Natural killer cell treated with Interleukin-12 subunit alpha and Interleukin-12 subunit beta and Interleukin-15 and Interleukin-18, amount 100 ng/mL, for 72 hours (primary cell): Measurements from ENCODE around the gene LCNL1. TPM values are rescaled to one million over a fixed set of nuclear protein-coding genes. Genes with fewer than 3 reads are reported as not detected.
A peak's percentile ranks its signal among the peaks of the same experiment; 100 is the strongest.

Experiments used
- ATAC-seq, 2 donors: fragments of 150-1000 bp; cut with Tn5 transposase in 1 of 2; sonication (Bioruptor Pico), chemical (Tn5 transposase) in 1 of 2; 2 replicates each; pipeline ENCODE4 v1.10.0; 2021
- DNase-seq: peaks from one replicate; pipeline ENCODE4 v3.0.0; 2022; ENCODE audit warnings: low spot score
- H3K27ac Mint-ChIP-seq, 2 donors: 1 replicate in 1 of 2; 2 replicates in 1 of 2; pipeline ENCODE4 v1.8.0; 2022; ENCODE audit warnings: mixed read lengths in 2 of 2, mild to moderate bottlenecking in 1 of 2, moderate library complexity in 1 of 2
- H3K27me3 Mint-ChIP-seq, 2 donors: 1 replicate in 1 of 2; 2 replicates in 1 of 2; pipeline ENCODE4 v1.8.0; 2022; ENCODE audit warnings: mixed read lengths in 2 of 2
- H3K36me3 Mint-ChIP-seq: one replicate; pipeline ENCODE4 v1.8.0; 2022; ENCODE audit warnings: mixed read lengths
- H3K4me1 Mint-ChIP-seq, 2 donors: 1 replicate in 1 of 2; 2 replicates in 1 of 2; pipeline ENCODE4 v1.8.0; 2022; ENCODE audit warnings: low read depth in 2 of 2, mixed read lengths in 2 of 2, mild to moderate bottlenecking in 1 of 2
- H3K4me3 Mint-ChIP-seq: one replicate; pipeline ENCODE4 v1.8.0; 2022; ENCODE audit warnings: mixed read lengths
- H3K9me3 Mint-ChIP-seq: 2 replicates; pipeline ENCODE4 v1.8.0; 2022; ENCODE audit warnings: mixed read lengths
- total RNA-seq, 2 donors: library from RNA; stranded (reverse); gene quantifications; one replicate each; pipeline ENCODE4 v1.2.3, GENCODE V29; 2022

The LCNL1 gene
- total RNA-seq, 2 donors from 2014 or later = 0.21 TPM; not detected in 1

GRCh38 chr9:136969150-136969549, 13.6 kb upstream of the LCNL1 start:
- Mint-ChIP-seq H3K27ac (no peak overlapping the region), H3K36me3 (no peaks in the 10 kb centered on the region), H3K4me3 (no peak overlapping the region), H3K9me3 (no peaks in the 10 kb centered on the region), H3K4me1 (peaks cover 7 to 11% of the 10 kb centered on the region in 2 donors), H3K27me3 (no peaks in the 10 kb centered on the region)
- no peak for DNase-seq
- no peak for ATAC-seq

- no peak for ATAC-seq
- no peaks in the 10 kb centered on the region for H3K36me3 Mint-ChIP-seq
- DNase-seq = no peak
- H3K4me3 Mint-ChIP-seq = no peak overlapping the region
- H3K9me3 Mint-ChIP-seq = no peaks in the 10 kb centered on the region
- H3K4me1 Mint-ChIP-seq = peaks cover 7 to 11% of the 10 kb centered on the region in 2 donors
- no peaks in the 10 kb centered on the region for H3K27me3 Mint-ChIP-seq
- no peak overlapping the region for H3K27ac Mint-ChIP-seq
These were observed 13.0 kb upstream of the LCNL1 start for GRCh38 chr9:136969774-136970173.

- H3K4me3 Mint-ChIP-seq = no peak overlapping the region
- ATAC-seq (no peak), DNase-seq (no peak)
- H3K27me3 Mint-ChIP-seq = no peaks in the 10 kb centered on the region
- no peak overlapping the region for H3K27ac Mint-ChIP-seq
- H3K9me3 Mint-ChIP-seq = no peaks in the 10 kb centered on the region
- H3K4me1 Mint-ChIP-seq = peaks cover 11 to 14% of the 10 kb centered on the region in 2 donors
- H3K36me3 Mint-ChIP-seq = no peaks in the 10 kb centered on the region
These were observed 12.4 kb upstream of the LCNL1 start for GRCh38 chr9:136970361-136970760.

GRCh38 chr9:136971746-136972145, 11.0 kb upstream of the LCNL1 start:
- peaks cover 6 to 13% of the 10 kb centered on the region in 2 donors for H3K4me1 Mint-ChIP-seq
- H3K9me3 Mint-ChIP-seq = no peaks in the 10 kb centered on the region
- ATAC-seq = no peak
- no peaks in the 10 kb centered on the region for H3K36me3 Mint-ChIP-seq
- no peak overlapping the region for H3K27ac Mint-ChIP-seq
- no peak overlapping the region for H3K4me3 Mint-ChIP-seq
- no peak for DNase-seq
- H3K27me3 Mint-ChIP-seq = no peaks in the 10 kb centered on the region

GRCh38 chr9:136972335-136972734, 10.5 kb upstream of the LCNL1 start:
- no peaks in the 10 kb centered on the region for H3K9me3 Mint-ChIP-seq
- no peaks in the 10 kb centered on the region for H3K36me3 Mint-ChIP-seq
- ATAC-seq = no peak
- H3K27me3 Mint-ChIP-seq = no peaks in the 10 kb centered on the region
- no peak overlapping the region for H3K27ac Mint-ChIP-seq
- no peak for DNase-seq
- no peak overlapping the region for H3K4me3 Mint-ChIP-seq
- peaks cover 6 to 13% of the 10 kb centered on the region in 2 donors for H3K4me1 Mint-ChIP-seq

- DNase-seq (no peak), ATAC-seq (no peak)
- Mint-ChIP-seq H3K4me3 (no peak overlapping the region), H3K36me3 (no peaks in the 10 kb centered on the region), H3K27me3 (no peaks in the 10 kb centered on the region), H3K27ac (no peak overlapping the region), H3K9me3 (no peaks in the 10 kb centered on the region), H3K4me1 (peaks cover 6 to 13% of the 10 kb centered on the region in 2 donors)
These were observed 10.1 kb upstream of the LCNL1 start for GRCh38 chr9:136972743-136973142.

GRCh38 chr9:136973618-136974617, 8.9 kb upstream of the LCNL1 start:
- H3K4me3 Mint-ChIP-seq = no peak overlapping the region

GRCh38 chr9:136974817-136975535, 7.8 kb upstream of the LCNL1 start:
- H3K9me3 Mint-ChIP-seq = no peaks in the 10 kb centered on the region
- no peaks in the 10 kb centered on the region for H3K36me3 Mint-ChIP-seq
- DNase-seq = no peak
- peak overlapping the region; percentile 58 to 72 for H3K27ac Mint-ChIP-seq
- no peak for ATAC-seq
- H3K27me3 Mint-ChIP-seq = no peaks in the 10 kb centered on the region
- H3K4me1 Mint-ChIP-seq = peaks cover 6 to 13% of the 10 kb centered on the region in 2 donors
- peak overlapping the region; percentile 63 for H3K4me3 Mint-ChIP-seq

More at GRCh38 chr9:136973618-136974617, 8.9 kb upstream of the LCNL1 start:
- Mint-ChIP-seq H3K4me1 (peaks cover 6 to 13% of the 10 kb centered on the region in 2 donors), H3K27me3 (no peaks in the 10 kb centered on the region), H3K36me3 (no peaks in the 10 kb centered on the region), H3K9me3 (no peaks in the 10 kb centered on the region), H3K27ac (no peak overlapping the region)
- no peak for ATAC-seq
- no peak for DNase-seq

GRCh38 chr9:136975644-136976043, 7.1 kb upstream of the LCNL1 start:
- no peaks in the 10 kb centered on the region for H3K9me3 Mint-ChIP-seq
- peaks cover 6 to 13% of the 10 kb centered on the region in 2 donors for H3K4me1 Mint-ChIP-seq
- peak; percentile 39 to 46 for ATAC-seq
- no peak for DNase-seq
- H3K27ac Mint-ChIP-seq = peak overlapping the region; percentile 58 to 72
- H3K36me3 Mint-ChIP-seq = no peaks in the 10 kb centered on the region
- no peaks in the 10 kb centered on the region for H3K27me3 Mint-ChIP-seq
- peak overlapping the region; percentile 63 for H3K4me3 Mint-ChIP-seq

- Mint-ChIP-seq H3K4me3 (peak within 1 kb of the TSS; percentile 52), H3K27me3 (no peaks in the 10 kb centered on the region), H3K4me1 (peaks cover 6 to 13% of the 10 kb centered on the region in 2 donors), H3K36me3 (no peaks in the 10 kb centered on the region), H3K9me3 (no peaks in the 10 kb centered on the region), H3K27ac (no peak within 1 kb of the TSS)
- DNase-seq (no peak), ATAC-seq (no peak)
These were observed 5.6 kb upstream of the LCNL1 start, which contains the start of gene PTGDS for GRCh38 chr9:136977223-136977622. Gene PTGDS (plus strand): TSS chr9:136977504. CDS start chr9:136977579, 75 bp downstream.

GRCh38 chr9:136977649-136978072, 5.1 kb upstream of the LCNL1 start:
- Mint-ChIP-seq H3K36me3 (no peaks in the 10 kb centered on the region), H3K4me1 (peaks cover 6 to 13% of the 10 kb centered on the region in 2 donors), H3K9me3 (no peaks in the 10 kb centered on the region), H3K27ac (no peak overlapping the region), H3K27me3 (no peaks in the 10 kb centered on the region), H3K4me3 (peak overlapping the region; percentile 52)
- ATAC-seq = no peak
- no peak for DNase-seq

- Mint-ChIP-seq H3K36me3 (no peaks in the 10 kb centered on the region), H3K4me3 (peak overlapping the region; percentile 52), H3K27ac (no peak overlapping the region), H3K9me3 (no peaks in the 10 kb centered on the region), H3K4me1 (peaks cover 6 to 13% of the 10 kb centered on the region in 2 donors), H3K27me3 (no peaks in the 10 kb centered on the region)
- peak; percentile 87 for DNase-seq
- peak; percentile 72 to 85 for ATAC-seq
These were observed 4.5 kb upstream of the LCNL1 start for GRCh38 chr9:136978073-136978864.

- H3K4me3 Mint-ChIP-seq = no peak overlapping the region
- no peaks in the 10 kb centered on the region for H3K9me3 Mint-ChIP-seq
These were observed 3.8 kb upstream of the LCNL1 start for GRCh38 chr9:136978865-136979544.

More at GRCh38 chr9:136978865-136979544, 3.8 kb upstream of the LCNL1 start:
- peaks cover 10 to 16% of the 10 kb centered on the region in 2 donors for H3K4me1 Mint-ChIP-seq
- DNase-seq (no peak), ATAC-seq (no peak)
- no peaks in the 10 kb centered on the region for H3K36me3 Mint-ChIP-seq
- H3K27me3 Mint-ChIP-seq = peaks cover 4 to 5% of the 10 kb centered on the region in 2 donors
- H3K27ac Mint-ChIP-seq = no peak overlapping the region
